UCSD-AML1 (cell line): ENCODE results near the gene DRC7.
"Not testable (repeated sequence)": the region's sequence is repeated elsewhere in the genome, so short reads cannot be mapped to it uniquely, and the experiment has no call there.

Experiments
- DNase-seq: peaks from one replicate; lab custom pipeline; 2025; ENCODE audit not compliant: unreplicated experiment; lab: John Stamatoyannopoulos, UW

The DRC7 gene

GRCh38 chr16:57711346-57711745, 16.7 kb downstream of the DRC7 start:
- DNase-seq, result no peak

GRCh38 chr16:57711993-57712392, 17.4 kb downstream of the DRC7 start:
- no peak for DNase-seq

DNA sequence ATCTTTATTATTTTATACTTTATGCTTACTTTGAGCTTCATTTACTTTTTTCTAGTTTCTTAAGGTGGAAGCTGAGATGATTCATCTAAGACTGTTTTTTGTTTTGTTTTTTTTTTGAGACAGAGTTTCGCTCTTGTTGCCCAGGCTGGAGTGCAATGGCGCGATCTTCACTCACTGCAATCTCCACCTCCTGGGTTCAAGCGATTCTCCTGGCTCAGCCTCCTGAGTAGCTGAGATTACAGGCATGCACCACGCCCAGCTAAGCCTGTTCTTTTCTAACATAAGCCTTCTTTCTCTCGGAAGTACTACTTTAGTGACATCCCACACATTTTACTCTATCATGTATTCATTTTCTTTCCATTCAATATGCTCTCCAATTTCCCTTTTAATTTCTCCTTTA, 18.0 kb downstream of the DRC7 start:
- DNase-seq, result not testable (repeated sequence)

GRCh38 chr16:57713596-57713995, 19.0 kb downstream of the DRC7 start:
- no peak for DNase-seq

DNA sequence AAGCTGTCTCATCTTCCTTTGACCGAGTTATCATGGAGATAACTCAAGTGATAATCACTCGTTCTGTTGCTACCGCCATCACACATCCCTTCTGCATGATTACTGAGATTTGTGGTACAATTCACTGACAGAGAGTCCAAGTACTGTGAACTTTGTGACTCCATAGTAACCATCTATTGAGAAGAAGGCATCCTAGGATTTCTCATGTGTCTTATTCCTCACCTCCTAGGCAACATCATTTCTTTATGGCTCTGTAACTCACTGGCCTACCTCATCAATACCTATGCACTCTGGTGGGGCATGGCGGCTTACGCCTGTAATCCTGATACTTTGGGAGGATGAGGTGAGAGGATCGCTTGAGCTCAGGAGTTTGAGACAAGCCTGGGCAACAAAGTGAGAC, 19.4 kb downstream of the DRC7 start:
- DNase-seq, result no peak

DNA sequence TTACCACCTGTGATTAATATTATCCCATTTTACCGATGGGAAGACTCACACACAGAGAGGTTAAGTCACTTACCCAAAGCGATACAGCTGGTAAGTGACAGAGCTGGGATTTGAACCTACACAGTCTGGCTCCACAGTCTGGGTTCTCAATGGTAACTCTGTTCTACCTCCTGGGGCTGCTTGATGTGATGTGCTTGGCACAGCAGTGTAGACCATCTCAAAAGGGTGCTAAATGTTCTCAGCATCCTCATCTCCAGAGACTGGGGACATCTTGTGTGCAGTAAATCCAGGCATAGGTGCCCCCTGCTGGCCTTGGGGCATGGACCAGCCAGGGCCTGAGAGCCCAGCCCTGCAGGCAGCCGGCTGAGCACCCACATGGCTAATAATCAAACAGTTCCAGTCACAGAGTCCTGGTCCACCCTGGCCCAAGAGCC, 25.6 kb downstream of the DRC7 start:
- DNase-seq, result peak; percentile 83

DNA sequence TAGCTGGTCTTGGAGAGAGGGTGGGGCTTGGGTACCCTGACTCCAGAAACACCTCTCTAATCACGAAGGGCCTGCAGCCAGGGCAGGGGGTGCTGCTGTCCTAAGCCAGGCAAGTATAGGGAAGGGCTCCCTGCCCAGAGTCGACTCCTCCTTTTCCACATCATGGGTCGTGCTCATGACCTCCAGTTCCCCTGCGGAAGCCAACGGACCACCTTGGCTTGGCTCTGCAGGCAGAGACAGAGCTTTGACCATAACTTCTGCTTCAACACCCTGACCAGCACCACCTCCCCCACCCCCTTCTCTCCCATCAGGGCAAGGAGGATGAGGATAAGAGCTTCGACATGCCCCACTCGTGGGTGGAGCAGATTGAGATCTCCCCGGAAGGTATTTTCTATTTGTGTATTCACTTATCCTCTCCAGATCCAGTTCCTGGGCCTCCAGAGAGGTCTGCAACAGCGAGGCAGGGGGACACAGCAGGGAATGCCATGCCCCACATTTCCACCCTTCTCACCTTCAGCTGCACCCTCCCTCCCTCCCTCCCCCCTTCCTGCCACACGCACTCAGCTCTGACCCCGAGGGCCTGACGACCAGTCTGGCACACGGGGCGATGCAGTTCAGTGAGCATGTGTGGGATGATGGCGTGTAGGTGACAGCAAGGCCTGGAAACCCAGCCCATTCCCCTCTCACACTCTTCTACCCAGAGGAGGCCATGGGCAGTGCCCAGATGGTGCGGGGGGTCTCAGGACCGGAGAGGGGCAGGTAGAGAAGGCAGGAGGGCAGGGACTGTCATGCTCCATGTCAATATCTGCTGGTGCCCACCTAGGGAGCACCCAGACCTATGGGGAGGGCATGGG, 27.0 kb downstream of the DRC7 start:
- no peak for DNase-seq

DNA sequence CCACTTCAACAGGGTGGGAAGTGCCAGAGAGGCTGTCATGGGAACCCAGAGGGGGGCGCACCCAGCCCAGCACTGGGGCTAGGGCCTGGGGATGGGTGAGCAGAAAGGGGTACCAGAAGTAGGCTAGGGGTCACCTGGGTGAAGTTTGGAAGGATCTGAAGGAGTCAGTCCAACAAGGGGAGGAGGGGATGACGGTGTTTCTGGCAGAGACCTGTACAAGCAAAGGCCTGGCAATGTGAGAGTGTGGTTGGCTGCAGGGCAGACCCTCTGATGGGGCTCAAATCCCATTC, 27.5 kb downstream of the DRC7 start:
- DNase-seq, result no peak

GRCh38 chr16:57722651-57723050, 28.0 kb downstream of the DRC7 start:
- DNase-seq, result no peak

- DNase-seq, result peak; percentile 38
Observed at GRCh38 chr16:57723170-57723569, 28.6 kb downstream of the DRC7 start.

DNA sequence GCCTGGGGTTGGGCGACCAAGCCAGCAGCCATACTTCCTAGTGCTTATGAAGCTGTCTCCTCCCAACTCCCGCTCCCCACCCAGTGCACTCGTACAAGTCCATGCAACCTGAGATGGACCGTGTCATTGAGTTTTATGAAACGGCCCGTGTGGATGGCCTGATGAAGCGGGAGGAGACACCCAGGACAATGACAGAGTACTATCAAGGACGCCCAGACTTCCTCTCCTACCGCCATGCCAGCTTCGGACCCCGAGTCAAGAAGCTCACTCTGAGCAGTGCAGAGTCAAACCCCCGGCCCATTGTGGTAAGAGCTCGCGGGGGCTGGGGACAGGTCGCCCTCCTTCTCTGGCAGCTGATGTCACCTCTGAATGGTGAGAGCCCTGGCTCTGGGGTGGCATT, 29.9 kb downstream of the DRC7 start:
- DNase-seq, result no peak

DNA sequence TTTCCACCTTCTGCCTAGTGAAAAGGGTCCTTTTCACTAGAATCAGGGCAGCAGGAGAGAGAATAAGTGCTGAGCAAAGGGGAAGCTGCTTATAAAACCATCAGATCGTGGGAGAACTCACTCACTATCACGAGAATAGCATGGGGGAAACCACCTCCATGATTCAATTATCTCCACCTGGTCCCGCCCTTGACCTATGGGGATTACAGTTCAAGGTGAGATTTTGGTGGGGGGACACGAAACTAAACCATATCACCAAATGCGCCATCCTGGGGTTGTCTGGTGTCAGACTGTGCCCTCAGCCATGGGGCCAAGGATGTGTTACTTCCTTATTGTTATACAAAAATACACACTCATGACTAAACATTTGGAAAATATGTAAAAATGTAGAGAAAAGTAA, 30.5 kb downstream of the DRC7 start:
- DNase-seq, result no peak

DNA sequence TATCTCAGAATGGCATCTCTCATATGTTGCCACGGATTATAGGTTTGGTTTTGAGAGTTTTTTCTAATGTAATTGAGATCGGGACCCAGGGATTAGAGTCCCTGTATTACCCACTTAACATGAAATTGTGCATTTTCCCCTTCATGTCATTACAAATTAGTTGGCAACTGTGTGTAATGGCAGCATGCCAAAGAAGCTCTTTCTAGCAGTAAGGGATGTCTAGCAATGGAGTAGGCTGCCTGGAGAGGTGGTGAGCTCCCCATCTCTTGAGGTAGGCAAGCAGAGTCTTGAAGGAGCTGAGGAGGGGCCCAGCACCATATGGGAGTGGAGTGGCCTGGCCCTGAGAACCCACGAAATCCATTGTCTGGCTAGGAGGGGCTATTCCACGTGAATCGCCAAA, 30.9 kb downstream of the DRC7 start:
- DNase-seq, result no peak

DNA sequence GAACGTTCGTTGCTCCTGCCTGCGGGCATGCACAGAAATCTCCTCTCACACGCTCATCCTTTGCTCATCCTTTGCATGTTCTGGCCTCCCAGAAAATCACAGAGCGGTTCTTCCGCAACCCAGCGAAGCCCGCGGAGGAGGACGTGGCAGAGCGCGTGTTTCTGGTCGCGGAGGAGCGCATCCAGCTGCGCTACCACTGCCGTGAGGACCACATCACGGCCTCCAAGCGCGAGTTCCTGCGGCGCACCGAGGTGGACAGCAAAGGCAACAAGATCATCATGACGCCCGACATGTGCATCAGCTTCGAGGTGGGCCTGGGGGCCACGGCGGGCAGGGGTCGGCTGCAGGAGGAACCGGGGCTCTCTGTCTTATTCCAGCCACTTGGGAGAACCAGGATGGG, 31.4 kb downstream of the DRC7 start:
- DNase-seq, result no peak

GRCh38 chr16:57726433-57726947, 31.9 kb downstream of the DRC7 start:
- DNase-seq, result no peak

- no peak for DNase-seq
Observed at GRCh38 chr16:57727610-57728009, 33.0 kb downstream of the DRC7 start.

DNA sequence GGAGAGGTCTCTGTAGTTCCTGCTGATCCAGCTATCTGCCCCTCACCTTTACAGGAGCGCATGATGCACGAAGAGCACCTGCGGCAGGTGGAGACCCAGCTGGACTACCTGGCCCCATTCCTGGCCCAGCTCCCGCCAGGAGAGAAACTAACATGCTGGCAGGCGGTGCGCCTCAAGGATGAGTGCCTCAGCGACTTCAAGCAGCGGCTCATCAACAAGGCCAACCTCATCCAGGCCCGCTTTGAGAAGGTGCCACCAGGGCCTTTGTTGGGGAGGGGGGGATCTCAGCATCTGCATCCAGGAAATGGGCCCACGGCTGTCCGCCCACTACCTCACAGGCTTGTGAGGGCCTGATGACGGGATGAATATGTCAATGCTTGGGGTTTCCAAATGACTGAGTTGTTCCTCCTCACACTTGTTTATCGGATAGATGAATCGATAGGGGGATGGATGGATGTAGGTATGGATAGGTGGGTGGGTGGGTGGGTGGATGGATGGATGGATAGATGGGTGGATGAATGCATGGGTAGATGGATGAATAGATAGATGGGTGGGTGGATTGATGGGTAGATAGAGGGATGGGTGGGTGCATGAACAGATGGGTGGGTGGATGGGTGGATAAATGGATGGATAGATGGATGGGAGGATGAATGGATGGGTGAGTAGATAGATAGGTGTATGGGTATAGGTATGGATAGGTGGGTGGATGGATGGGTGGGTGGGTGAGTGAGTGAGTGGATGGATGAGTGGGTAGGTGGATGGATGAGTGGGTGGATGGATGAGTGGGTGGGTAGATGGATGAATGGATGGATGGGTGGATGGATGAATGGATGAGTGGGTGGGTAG, 34.0 kb downstream of the DRC7 start:
- no peak for DNase-seq

- no peak for DNase-seq
Observed at GRCh38 chr16:57729182-57729484, 34.5 kb downstream of the DRC7 start.

DNA sequence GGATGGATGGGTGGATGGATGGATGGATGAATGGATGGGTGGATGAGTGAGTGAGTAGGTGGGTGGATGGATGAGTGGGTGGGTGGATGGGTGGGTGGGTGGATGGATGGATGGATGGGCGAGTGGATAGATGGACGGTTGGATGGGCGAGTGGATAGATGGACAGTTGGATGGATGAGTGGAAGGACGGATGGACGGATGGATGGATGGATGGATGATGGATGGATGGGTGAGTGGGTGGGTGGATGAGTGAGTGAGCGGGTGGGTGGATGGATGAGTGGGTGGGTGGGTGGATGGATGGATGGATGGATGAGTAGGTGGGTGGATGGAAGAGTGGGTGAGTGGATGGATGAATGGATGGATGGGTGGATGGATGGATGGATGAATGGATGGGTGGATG, 35.2 kb downstream of the DRC7 start:
- DNase-seq, result not testable (repeated sequence)

GRCh38 chr16:57730771-57731730, 36.4 kb downstream of the DRC7 start:
- DNase-seq, result no peak

DNA sequence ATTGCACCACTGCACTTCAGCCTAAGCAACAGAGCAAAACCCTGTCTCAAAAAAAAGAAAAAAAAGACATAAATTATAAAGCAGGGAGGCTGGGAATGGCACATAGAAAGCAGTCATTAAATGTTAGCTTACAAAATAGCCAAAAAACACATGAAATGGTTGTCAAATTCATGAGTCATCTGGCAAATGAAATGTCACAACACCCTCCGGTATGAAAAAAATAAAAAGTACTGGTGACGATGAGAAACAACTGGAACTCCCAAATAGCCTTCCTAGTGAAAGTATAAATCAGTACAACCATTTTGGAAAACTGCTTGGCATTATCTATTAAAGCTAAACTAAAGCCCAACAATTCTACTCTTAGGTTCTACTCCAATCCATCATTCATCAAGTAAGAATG, 37.4 kb downstream of the DRC7 start:
- DNase-seq, result no peak
